Measurements from ENCODE around the gene ITGA11.

The ITGA11 gene

DNA sequence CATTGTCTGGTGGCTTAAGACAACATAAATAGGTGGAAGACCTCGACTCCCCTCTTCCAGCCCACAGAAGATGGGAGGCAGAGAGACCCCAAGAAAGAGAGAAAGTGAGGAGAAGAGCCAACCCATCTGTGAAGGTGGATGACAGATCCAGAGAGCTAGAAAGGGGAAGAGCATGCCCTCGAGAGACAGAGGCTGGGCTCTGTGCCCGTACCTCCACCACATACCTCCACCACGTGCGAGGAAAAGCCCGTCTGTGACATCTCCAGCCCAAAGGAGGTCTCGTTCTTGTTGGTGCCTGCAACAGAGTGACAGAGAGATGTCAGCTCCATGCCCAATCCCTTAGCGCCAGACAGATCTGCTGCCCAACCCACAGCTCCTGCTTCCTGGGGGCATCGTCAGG is 83.4 kb downstream of the ITGA11 start:
- DNase-seq, result no peak

- DNase-seq, result no peak
Observed at GRCh38 chr15:68348081-68348480, 83.9 kb downstream of the ITGA11 start.

GRCh38 chr15:68347392-68347791 is 84.6 kb downstream of the ITGA11 start:
- DNase-seq, result no peak

DNA sequence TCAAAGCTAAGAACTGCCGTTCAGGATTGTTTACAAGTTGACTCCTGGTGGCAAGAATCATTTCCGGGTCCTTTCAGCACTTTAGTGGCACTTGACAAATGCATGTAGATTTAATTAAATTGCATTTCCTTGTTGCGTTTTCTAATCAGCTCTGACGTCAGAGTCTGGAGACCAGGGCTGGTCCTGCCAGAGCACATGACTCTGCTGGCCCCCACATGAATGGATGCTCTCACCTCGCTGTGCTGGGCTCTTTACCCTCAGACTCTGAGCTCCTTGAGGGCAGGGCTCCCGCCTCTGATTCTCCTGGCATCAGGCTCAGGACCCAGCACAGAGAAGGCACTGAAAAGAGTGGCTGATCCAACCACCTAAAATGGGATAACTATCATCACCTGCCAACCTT is 85.0 kb downstream of the ITGA11 start:
- no peak for DNase-seq

DNA sequence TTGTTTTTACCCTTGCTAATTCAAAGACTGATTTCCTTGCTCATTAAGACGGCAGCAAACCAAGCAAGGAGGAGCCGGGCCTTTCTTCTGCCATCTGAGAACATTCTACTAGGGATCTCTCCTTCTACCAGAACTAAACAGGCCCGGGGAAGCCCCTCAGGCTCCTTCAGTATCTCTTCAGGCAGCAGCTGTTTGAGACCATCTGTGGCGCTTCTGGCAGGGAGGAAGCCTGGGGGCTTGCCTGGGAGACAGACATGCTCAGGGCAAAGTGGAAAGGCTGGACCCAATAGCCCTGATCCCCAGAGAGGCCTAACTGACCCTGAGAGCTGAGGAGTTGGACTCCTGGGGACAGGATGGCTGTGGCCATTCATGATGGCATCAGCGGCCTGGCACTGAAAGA is 86.5 kb downstream of the ITGA11 start:
- DNase-seq, result no peak

GRCh38 chr15:68344600-68344999 is 87.4 kb downstream of the ITGA11 start:
- no peak for DNase-seq

DNA sequence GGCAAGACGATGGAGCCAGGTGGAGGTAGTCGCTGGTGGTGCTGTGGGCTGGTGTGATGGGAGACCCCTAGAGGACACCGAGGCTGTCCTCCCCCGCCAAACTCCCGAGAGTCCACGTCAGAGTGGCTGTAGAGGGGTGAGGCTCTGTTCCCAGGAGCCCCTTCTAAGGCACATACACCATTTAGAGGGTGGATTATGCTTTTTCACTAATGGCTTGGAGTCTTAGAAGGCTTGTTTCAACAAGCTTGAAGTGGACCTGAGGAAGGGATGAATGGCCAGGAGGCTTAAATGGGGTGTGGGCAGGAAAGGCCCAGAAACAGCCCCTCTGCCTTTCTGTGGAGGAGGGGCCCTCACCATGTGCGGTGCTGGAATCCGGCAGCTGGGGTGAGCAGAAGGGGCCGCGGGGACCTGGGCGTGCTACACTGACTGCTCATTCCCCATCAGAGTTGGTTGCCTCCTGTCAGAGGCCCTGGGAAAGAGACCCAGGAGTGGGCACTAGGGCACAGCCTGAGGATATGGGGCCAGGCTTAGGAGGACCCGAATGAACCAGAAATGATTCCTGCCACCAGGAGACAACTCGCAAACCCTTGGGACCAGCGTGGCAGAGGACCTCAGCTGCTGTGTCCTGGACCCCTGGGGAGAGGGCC is 88.3 kb downstream of the ITGA11 start:
- DNase-seq, result no peak

DNA sequence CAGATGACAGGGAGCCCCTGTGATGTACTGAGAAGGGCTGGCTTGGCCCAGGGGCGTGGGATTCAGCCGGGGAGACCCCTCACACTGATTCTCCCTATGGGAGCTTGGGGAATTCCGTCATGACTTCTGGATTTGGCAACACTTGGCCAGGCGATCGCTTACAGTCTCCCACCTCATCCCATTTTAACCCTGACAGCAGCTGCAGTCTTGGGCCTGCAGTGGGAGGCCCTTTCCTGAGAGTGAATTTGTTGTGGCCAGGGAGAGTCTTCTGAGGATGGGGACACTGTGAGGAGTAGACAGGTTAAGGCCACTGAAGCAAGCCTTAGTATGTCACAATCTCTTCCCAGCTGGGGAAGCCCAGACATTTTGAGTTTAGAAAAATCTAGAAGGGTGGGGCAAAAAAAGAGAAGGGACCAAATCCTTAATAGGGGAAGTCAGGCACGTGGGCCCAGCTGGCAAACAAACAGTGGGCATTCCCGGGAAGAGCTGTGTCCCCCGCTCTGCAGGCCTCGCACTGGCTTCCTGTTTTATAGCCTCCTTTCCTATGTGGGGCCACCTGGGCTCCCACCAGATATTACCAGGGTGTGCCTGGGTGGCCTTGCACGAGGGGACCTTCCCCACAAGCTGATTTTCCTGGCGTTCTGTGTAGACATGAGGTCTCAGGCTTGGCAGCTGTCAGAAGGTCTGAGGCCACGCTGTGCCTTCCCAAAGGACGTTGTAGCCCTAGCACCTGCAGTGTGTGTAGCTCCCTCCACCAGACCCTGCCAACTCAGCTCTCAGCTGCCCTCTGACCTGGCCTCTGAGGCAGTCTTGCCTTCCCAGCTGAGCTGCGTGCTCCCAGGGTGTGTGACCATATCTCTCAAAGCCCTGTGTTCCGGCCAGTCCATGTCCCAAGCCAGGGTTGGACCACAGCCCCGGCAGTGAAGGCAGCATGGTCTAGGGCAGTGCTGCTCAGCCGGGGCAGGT is 89.9 kb downstream of the ITGA11 start:
- no peak for DNase-seq

DNA sequence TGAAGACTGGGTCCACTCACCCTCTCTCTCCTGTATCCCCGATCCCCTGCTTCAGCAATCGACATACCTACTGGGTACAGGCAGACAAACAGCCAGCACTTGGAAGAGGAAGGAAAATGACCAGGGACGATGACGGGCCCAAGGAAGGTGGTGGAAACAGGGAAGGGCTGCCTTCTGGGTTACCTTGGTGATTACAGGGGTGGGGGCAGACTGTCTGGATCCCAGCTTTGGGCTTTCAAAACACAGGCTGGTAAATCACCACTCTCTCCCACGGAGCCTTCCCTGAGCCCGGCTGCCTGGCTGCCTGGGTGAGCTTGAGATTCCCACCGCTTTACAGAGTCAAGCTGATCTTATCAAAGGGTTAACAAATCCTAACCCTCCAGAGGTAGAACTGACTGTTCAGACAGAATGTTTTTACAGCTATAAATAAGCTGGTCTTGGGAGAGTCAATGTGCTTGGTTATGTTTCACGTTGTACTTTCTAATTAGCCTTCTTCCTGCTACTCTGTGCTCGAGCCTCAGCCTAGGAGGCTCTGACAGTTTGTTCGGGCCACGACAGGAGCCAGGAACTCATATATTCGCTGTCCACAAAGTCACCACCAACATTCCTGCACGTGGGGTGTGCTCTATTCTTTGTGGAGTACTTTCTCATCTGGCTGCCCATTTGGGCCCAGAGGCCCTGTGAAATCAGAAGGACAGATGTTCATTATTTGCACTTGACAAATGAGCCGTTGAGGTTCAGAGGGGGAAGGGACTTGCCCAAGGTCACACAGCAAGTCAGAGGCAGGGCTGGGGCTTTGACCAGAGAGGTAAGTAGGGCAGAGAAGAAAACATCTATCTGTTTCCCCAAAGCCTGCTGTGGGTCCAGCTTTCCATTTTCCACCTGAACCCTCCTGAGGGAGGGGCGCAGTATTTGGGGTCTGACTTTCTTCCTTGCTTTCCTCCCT is 91.0 kb downstream of the ITGA11 start:
- no peak for DNase-seq

- no peak for DNase-seq
Observed at GRCh38 chr15:68339481-68339880, 92.5 kb downstream of the ITGA11 start.

DNA sequence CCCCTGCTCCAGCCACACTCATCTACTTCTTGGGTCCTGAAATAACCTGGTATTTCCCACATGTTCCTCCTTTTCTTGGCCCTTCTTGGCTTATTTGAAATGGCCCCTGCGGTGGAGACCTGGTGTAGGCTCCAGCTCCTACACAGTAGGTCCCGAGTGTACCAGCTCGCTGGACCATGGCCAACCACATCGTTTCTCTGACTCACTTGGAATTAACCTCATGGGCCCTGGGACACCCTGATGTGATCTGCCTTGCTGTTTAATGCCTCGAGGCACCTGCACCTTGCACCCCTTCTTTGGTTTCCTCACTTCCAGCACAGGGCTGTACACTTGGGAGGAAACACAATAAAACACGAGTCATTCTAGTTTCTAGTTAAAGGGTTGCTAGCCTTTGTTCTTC is 94.1 kb downstream of the ITGA11 start:
- no peak for DNase-seq

- DNase-seq, result no peak
Observed at GRCh38 chr15:68336516-68336915, 95.4 kb downstream of the ITGA11 start.

- no peak for DNase-seq
Observed at GRCh38 chr15:68335655-68336054, 96.3 kb downstream of the ITGA11 start.

GRCh38 chr15:68335251-68335650 is 96.7 kb downstream of the ITGA11 start:
- no peak for DNase-seq

- DNase-seq, result no peak
Observed at GRCh38 chr15:68334661-68335124, 97.3 kb downstream of the ITGA11 start.

GRCh38 chr15:68333775-68334470 is 98.0 kb downstream of the ITGA11 start:
- no peak for DNase-seq

- no peak for DNase-seq
Observed at GRCh38 chr15:68332266-68332665, 99.7 kb downstream of the ITGA11 start.

DNA sequence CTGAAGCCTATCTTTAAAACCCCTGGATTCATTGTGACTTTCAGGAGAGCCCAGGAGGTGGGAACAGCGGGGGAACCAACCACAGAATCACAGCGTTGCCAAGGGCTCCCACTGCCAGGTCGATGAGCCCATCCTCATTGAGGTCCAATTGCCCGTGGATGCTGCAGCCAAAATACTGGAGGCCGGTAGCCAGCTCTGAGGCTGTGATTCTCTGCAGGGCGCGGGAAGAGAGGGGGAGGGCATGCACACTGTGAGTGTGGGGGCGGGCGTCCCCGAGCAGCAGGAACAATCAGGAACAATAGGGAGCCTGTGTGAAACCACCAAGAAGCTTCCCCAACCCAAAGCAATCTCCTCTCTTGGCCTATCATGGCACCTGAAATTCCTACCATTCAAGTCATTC is 101.1 kb downstream of the ITGA11 start:
- no peak for DNase-seq

DNA sequence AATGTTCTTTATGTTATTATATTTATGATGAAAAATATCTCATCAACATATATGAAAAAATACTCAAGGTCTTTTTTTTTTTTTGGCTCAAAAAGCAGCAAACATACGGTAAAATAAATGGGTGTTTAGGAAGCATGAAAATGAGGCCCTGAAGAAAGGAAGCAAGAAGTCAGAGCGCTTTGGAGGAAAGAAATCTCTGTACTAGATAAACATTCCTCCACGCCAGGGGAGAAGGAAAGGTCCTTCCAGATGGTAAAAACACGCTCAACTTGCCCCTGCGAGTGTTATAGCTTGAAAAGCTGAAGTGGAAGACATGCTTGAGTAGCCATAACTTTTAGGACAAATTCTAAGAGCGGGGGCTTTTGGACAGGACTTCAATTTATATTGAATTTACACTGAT is 101.5 kb downstream of the ITGA11 start:
- DNase-seq, result no peak

DNA sequence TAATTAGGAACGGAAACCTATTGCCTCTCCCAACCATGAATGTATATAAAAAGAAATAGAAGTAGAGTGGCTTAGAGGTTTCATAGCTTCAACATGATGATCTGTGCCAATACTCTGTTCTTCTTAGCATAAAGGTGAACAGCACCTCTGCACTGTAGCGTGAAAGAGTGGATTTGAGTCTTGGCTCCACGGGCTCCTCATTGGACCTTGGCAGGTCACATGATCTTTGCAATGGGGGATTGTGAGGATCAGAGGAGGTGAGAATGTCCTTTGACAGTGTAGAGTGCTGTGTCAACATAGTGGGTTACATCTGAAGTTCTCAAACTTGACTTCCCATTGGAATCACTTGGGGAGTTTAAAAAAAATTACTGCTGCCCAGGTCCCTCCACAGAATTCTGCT is 103.0 kb downstream of the ITGA11 start:
- DNase-seq, result no peak

GRCh38 chr15:68328443-68328842 is 103.5 kb downstream of the ITGA11 start:
- no peak for DNase-seq

DNA sequence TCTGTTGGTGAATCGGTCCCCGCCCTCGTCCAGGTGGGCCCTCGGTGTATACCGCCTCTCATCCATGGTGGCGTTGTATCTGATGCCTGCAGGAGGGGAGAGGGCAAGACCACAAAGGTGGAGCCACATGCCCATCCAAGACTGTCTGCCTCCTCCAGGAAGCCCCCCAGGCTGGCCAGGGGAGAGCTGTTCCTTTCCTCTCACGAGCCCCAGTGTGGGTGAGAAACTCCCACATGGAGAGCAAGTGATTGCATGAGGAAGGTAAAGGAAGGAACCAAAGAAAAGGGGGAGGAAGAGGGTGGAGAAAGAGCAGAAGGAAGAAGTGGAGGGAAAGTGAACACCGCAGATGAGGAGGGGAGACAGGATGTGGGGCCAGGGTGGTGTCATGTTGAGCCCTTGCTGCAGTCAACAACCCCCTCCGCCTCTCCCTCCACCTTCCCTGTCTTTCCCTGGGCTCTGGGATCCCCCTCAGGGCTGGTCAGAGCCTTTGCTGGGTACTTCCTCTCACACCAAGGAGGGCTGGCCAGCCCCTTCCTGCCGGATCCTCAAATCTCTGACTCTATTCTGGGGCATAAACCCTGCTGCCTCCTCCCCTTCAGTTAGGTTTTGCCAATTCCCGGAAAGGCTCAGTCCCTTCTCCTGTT is 105.1 kb downstream of the ITGA11 start:
- DNase-seq, result no peak

Measured in activated CD4-positive, alpha-beta T cell treated with anti-CD3 and anti-CD28 coated beads, Interleukin-2, Interleukin-6, amounts not matched to agents 100 ng/mL and 50 ng/mL, durations not matched to agents 16 hours and 8 hours (primary cell).